Measurements from ENCODE around the gene OGFOD3.

GRCh38 chr17:82400206-82400605 lies 18.2 kb downstream of the OGFOD3 start:
- no peak for TF ChIP-seq MAX (IDR thresholded peaks at IDR 0.05)
- TF ChIP-seq CTCF (IDR thresholded peaks at IDR 0.05 in 2 of 3, conservative IDR thresholded peaks at IDR 0.05 in 1 of 3; ENCODE audit: borderline replicate concordance in 1 of 3, insufficient read depth in 1 of 3, low read depth in 2 of 3, low read length in 2 of 3), result no peak
- TF ChIP-seq YY1 (IDR thresholded peaks at IDR 0.05; ENCODE audit: extremely low read depth, insufficient replicate concordance, low read depth, low read length), result no peak
- TF ChIP-seq SIN3A (IDR thresholded peaks at IDR 0.05; ENCODE audit: low read depth), result no peak
- no peak for TF ChIP-seq POLR2AphosphoS5 (IDR thresholded peaks at IDR 0.05; ENCODE audit: low read depth, low read length)
- TF ChIP-seq EZH2 (IDR thresholded peaks at IDR 0.05), result no peak
- TF ChIP-seq POLR2A (IDR thresholded peaks at IDR 0.05; ENCODE audit: borderline replicate concordance, extremely low read depth, insufficient read depth, insufficient read length), result no peak
- TF ChIP-seq ZFX (IDR thresholded peaks at IDR 0.05), result no peak
- TF ChIP-seq SP1 (IDR thresholded peaks at IDR 0.05; ENCODE audit: low read depth), result no peak

Data from HCT116 (cell line).